ENCODE results near the gene FGFBP1. TPM values are rescaled to one million over a fixed set of nuclear protein-coding genes. Genes with fewer than 3 reads are reported as not detected.

FGFBP1 gene
- 0.96 to 1.6 TPM (median 1.2 TPM) in 3 replicates for total RNA-seq

DNA sequence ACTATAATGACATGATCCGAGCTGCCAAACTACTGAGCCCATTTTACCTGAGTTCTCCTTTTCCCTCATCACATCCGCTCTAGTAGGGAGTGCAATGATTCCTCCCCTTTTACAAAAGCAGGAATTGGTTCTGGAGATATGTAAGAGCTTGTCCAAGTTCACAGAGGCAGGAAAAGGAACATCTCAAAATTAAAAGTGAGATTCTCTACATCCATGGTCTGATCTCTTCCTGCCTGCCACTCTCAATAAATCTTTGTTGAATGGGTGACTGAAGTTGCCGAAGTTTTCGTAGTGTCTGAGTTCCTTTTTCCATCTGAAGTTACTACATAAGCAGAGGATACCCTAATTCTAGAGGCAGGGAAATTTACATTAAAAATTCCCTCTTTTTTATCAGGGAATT lies at the start of gene FGFBP1:
FGFBP1 (minus strand) TSS at position 101 of the 400 bp plus-strand sequence. CDS start 2,108 bp downstream, outside the sequence.
- Mint-ChIP-seq H3K9me3 (no peaks in the 10 kb centered on the region), H3K36me3 (no peaks in the 10 kb centered on the region), H3K4me1 (peaks cover 18% of the 10 kb centered on the region), H3K4me3 (no peak within 1 kb of the TSS), H3K27ac (peak within 1 kb of the TSS; percentile 60), H3K27me3 (ENCODE audit: low read depth) (no peaks in the 10 kb centered on the region)
- TF ChIP-seq, protein P1, sequence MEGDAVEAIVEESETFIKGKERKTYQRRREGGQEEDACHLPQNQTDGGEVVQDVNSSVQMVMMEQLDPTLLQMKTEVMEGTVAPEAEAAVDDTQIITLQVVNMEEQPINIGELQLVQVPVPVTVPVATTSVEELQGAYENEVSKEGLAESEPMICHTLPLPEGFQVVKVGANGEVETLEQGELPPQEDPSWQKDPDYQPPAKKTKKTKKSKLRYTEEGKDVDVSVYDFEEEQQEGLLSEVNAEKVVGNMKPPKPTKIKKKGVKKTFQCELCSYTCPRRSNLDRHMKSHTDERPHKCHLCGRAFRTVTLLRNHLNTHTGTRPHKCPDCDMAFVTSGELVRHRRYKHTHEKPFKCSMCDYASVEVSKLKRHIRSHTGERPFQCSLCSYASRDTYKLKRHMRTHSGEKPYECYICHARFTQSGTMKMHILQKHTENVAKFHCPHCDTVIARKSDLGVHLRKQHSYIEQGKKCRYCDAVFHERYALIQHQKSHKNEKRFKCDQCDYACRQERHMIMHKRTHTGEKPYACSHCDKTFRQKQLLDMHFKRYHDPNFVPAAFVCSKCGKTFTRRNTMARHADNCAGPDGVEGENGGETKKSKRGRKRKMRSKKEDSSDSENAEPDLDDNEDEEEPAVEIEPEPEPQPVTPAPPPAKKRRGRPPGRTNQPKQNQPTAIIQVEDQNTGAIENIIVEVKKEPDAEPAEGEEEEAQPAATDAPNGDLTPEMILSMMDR (IDR thresholded peaks at IDR 0.05; ENCODE audit: unreplicated experiment): no peak
- DNase-seq (ENCODE audit: low spot score in 2 of 2, unreplicated experiment in 2 of 2): no peak

- H3K9me3 Mint-ChIP-seq: no peaks in the 10 kb centered on the region
- TF ChIP-seq, protein P1 (IDR thresholded peaks at IDR 0.05; ENCODE audit: unreplicated experiment): no peak
- H3K27me3 Mint-ChIP-seq (ENCODE audit: low read depth): no peaks in the 10 kb centered on the region
- peaks cover 12% of the 10 kb centered on the region for H3K4me1 Mint-ChIP-seq
- DNase-seq (ENCODE audit: low spot score in 2 of 2, unreplicated experiment in 2 of 2): no peak
- no peak overlapping the region for H3K27ac Mint-ChIP-seq
- no peak overlapping the region for H3K4me3 Mint-ChIP-seq
- H3K36me3 Mint-ChIP-seq: peaks cover 2% of the 10 kb centered on the region
Measured at GRCh38 chr4:15988222-15988621, 49.7 kb upstream of the FGFBP1 start.

- peaks cover 10% of the 10 kb centered on the region for H3K4me1 Mint-ChIP-seq
- no peak for DNase-seq (ENCODE audit: low spot score in 2 of 2, unreplicated experiment in 2 of 2)
- H3K27me3 Mint-ChIP-seq (ENCODE audit: low read depth): no peaks in the 10 kb centered on the region
- TF ChIP-seq, protein P1 (IDR thresholded peaks at IDR 0.05; ENCODE audit: unreplicated experiment): no peak
- H3K4me3 Mint-ChIP-seq: no peak overlapping the region
- no peak overlapping the region for H3K27ac Mint-ChIP-seq
- no peaks in the 10 kb centered on the region for H3K9me3 Mint-ChIP-seq
- peaks cover 2% of the 10 kb centered on the region for H3K36me3 Mint-ChIP-seq
Measured at GRCh38 chr4:15986907-15987306, 48.4 kb upstream of the FGFBP1 start.

DNA sequence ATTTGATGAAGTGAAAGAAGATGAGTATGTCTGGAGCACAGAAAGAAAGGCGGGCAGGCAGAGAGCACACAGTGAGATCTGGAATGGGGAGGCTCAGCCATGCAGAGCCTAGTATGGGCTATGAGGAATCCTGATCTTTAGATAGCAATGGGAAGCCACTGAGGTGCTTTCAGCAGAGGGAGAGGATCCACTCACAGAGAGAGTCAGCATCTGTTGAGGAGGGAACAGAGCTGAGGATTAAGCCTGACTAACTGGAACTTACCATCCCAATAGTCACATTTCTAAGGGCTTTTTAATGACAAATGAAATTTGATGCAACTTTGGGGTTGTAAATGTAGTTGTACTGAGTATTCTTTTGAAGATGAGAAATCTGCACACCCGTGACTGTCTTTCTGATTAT lies 45.1 kb upstream of the FGFBP1 start:
- DNase-seq (ENCODE audit: low spot score in 2 of 2, unreplicated experiment in 2 of 2): no peak
- TF ChIP-seq, protein P1 (IDR thresholded peaks at IDR 0.05; ENCODE audit: unreplicated experiment): no peak

GRCh38 chr4:15982842-15983524 lies 44.4 kb upstream of the FGFBP1 start:
- peaks cover 4% of the 10 kb centered on the region for H3K4me1 Mint-ChIP-seq
- H3K9me3 Mint-ChIP-seq: no peaks in the 10 kb centered on the region
- no peak overlapping the region for H3K27ac Mint-ChIP-seq
- no peak overlapping the region for H3K4me3 Mint-ChIP-seq
- peaks cover 2% of the 10 kb centered on the region for H3K36me3 Mint-ChIP-seq
- no peaks in the 10 kb centered on the region for H3K27me3 Mint-ChIP-seq (ENCODE audit: low read depth)
- TF ChIP-seq, protein P1 (IDR thresholded peaks at IDR 0.05; ENCODE audit: unreplicated experiment): no peak
- no peak for DNase-seq (ENCODE audit: low spot score in 2 of 2, unreplicated experiment in 2 of 2)

More for the DNA sequence above, 45.1 kb upstream of the FGFBP1 start:
- Mint-ChIP-seq H3K4me1 (peaks cover 4% of the 10 kb centered on the region), H3K9me3 (no peaks in the 10 kb centered on the region), H3K27me3 (ENCODE audit: low read depth) (no peaks in the 10 kb centered on the region), H3K36me3 (peaks cover 2% of the 10 kb centered on the region), H3K4me3 (no peak overlapping the region), H3K27ac (no peak overlapping the region)

All from mesothelial cell of epicardium (in vitro differentiated cells).